ENCODE measurements around the gene AKR1C2. TPM values are rescaled to one million over a fixed set of nuclear protein-coding genes. Genes with fewer than 3 reads are reported as not detected.
A peak's percentile ranks its signal among the peaks of the same experiment; 100 is the strongest.
"Not testable (repeated sequence)": the region's sequence is repeated elsewhere in the genome, so short reads cannot be mapped to it uniquely, and the experiment has no call there.

AKR1C2 gene
- total RNA-seq, 1 experiment from 2014 or later: 1,997 TPM

GRCh38 chr10:4956955-4957645 lies 46.6 kb downstream of the AKR1C2 start:
- CTCF ChIA-PET; H3K27me3 ChIP-seq (ENCODE audit: insufficient read depth, low read depth); POLR2A ChIA-PET (ENCODE audit: unreplicated experiment); H3K79me2 ChIP-seq (ENCODE audit: low read depth); H3K36me3 ChIP-seq (ENCODE audit: low read depth); H4K20me1 ChIP-seq (ENCODE audit: insufficient read depth); H3K9me3 ChIP-seq (ENCODE audit: insufficient read depth, low read depth); H3K4me3 ChIP-seq; H3K9me2 ChIP-seq (ENCODE audit: insufficient read depth); H3F3A ChIP-seq (ENCODE audit: insufficient read depth, low read depth): not testable (repeated sequence)
- peak; percentile 46 to 69 for DNase-seq
- Histone ChIP-seq H3K27ac (peak overlapping the region; percentile 92), H3K4me2 (peak overlapping the region; percentile 61), H3K4me1 (replicated peaks; ENCODE audit: insufficient read depth) (peaks cover 15% of the 10 kb centered on the region), H2AFZ (0 out of 2 replicates have a peak overlapping the region, but pooled peaks have one; percentile 48)
- TSS peak; percentile 88 for BruUV-seq (replicated peaks)
- intact Hi-C loops (cut with micrococcal nuclease; ENCODE audit: unreplicated experiment): loop anchor here (1.0 kb wide), 1 partner anchor 10 kb away; no protein-coding TSS in a partner anchor

GRCh38 chr10:4956088-4956487 lies 47.6 kb downstream of the AKR1C2 start:
- CTCF ChIA-PET; H3K79me2 ChIP-seq (ENCODE audit: low read depth); DNase-seq; H3K9me3 ChIP-seq (ENCODE audit: insufficient read depth, low read depth); H3K9me2 ChIP-seq (ENCODE audit: insufficient read depth); H3K27me3 ChIP-seq (ENCODE audit: insufficient read depth, low read depth); H4K20me1 ChIP-seq (ENCODE audit: insufficient read depth); intact Hi-C loops (cut with micrococcal nuclease; ENCODE audit: unreplicated experiment); H3K4me3 ChIP-seq; POLR2A ChIA-PET (ENCODE audit: unreplicated experiment); H3F3A ChIP-seq (ENCODE audit: insufficient read depth, low read depth); H3K36me3 ChIP-seq (ENCODE audit: low read depth); H3K4me2 ChIP-seq; H2AFZ ChIP-seq: not testable (repeated sequence)
- BruUV-seq (replicated peaks): TSS peak; percentile 83
- H3K4me1 ChIP-seq (replicated peaks; ENCODE audit: insufficient read depth): peaks cover 15% of the 10 kb centered on the region
- peak overlapping the region; percentile 23; the same call in 1 of the 2 replicates for H3K27ac ChIP-seq

DNA sequence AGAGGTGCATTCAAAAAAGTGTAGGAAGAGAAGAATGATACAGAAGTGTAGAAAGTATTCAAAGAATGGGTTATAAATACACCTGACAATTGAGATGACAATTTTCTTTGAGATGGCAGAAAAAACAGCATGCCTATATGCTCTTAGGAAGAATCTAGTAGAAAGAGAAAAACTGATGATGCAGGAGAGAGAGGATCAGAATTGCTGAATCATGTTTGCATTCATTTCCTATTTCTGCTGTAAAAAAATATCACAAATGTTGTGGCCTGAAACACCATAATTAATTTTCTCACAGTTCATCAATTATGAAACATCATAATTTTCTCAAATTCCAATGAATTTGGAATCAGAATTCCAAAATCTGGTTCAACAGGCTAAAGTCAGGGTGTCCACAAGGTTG lies 50.3 kb downstream of the AKR1C2 start:
- Histone ChIP-seq H3K9me2 (ENCODE audit: insufficient read depth) (no peaks in the 10 kb centered on the region), H3K27me3 (ENCODE audit: insufficient read depth, low read depth) (no peaks in the 10 kb centered on the region), H3K36me3 (ENCODE audit: low read depth) (no peaks in the 10 kb centered on the region), H3K4me1 (replicated peaks; ENCODE audit: insufficient read depth) (peaks cover 21% of the 10 kb centered on the region), H3K9me3 (ENCODE audit: insufficient read depth, low read depth) (peaks cover 5% of the 10 kb centered on the region; the same call in 1 of the 2 replicates), H3K79me2 (ENCODE audit: low read depth) (no peaks in the 10 kb centered on the region), H3F3A (ENCODE audit: insufficient read depth, low read depth) (no peaks in the 10 kb centered on the region), H3K4me3 (no peak overlapping the region), H3K27ac (no peak overlapping the region), H2AFZ (no peak overlapping the region), H3K4me2 (no peak overlapping the region), H4K20me1 (ENCODE audit: insufficient read depth) (no peaks in the 10 kb centered on the region)
- no TSS peak for BruUV-seq (replicated peaks)
- intact Hi-C loops (cut with micrococcal nuclease; ENCODE audit: unreplicated experiment): no loop called here
- DNase-seq: no peak
- CTCF ChIA-PET: no interaction called here
- POLR2A ChIA-PET (ENCODE audit: unreplicated experiment): no interaction called here
- TF ChIP-seq, protein P1, sequence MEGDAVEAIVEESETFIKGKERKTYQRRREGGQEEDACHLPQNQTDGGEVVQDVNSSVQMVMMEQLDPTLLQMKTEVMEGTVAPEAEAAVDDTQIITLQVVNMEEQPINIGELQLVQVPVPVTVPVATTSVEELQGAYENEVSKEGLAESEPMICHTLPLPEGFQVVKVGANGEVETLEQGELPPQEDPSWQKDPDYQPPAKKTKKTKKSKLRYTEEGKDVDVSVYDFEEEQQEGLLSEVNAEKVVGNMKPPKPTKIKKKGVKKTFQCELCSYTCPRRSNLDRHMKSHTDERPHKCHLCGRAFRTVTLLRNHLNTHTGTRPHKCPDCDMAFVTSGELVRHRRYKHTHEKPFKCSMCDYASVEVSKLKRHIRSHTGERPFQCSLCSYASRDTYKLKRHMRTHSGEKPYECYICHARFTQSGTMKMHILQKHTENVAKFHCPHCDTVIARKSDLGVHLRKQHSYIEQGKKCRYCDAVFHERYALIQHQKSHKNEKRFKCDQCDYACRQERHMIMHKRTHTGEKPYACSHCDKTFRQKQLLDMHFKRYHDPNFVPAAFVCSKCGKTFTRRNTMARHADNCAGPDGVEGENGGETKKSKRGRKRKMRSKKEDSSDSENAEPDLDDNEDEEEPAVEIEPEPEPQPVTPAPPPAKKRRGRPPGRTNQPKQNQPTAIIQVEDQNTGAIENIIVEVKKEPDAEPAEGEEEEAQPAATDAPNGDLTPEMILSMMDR (conservative IDR thresholded peaks at IDR 0.05): no peak
- no peak for TF ChIP-seq EZH2 (IDR thresholded peaks at IDR 0.05; ENCODE audit: low read depth)

DNA sequence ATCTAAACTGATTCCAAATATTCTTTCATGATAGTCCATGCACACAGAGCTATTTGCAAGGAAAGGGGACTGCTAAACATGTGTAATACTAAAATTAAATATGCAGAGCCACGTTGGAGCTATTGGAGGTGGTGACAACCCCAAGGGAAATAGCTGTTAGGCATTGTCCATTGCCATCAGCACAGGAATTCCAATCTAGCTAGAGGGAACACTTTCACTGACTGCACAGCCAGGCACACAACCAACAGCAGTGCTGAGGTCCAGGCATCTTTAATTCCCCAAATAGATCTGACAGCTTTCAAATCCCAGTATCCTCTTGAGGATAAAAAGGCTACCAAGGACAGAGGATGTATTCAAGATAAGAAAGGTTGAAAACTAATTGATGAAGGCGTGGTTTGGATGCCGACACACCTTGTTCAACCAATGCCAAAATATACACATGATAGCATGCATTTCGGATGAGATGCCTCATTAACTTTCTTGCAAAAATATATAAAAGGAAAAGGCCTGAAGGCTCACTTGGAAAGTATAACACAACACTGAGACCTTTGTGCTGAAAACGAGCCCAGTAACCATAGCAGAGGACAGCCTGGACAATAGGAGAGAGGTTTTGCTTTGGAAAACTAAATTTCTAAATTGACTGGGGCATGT lies 52.0 kb downstream of the AKR1C2 start:
- H3K9me3 ChIP-seq (ENCODE audit: insufficient read depth, low read depth); H3K27me3 ChIP-seq (ENCODE audit: insufficient read depth, low read depth); H3K4me2 ChIP-seq; CTCF ChIA-PET; POLR2A ChIA-PET (ENCODE audit: unreplicated experiment); H3K79me2 ChIP-seq (ENCODE audit: low read depth); H3K9me2 ChIP-seq (ENCODE audit: insufficient read depth); intact Hi-C loops (cut with micrococcal nuclease; ENCODE audit: unreplicated experiment); BruUV-seq (replicated peaks); H2AFZ ChIP-seq; DNase-seq; H4K20me1 ChIP-seq (ENCODE audit: insufficient read depth); H3K27ac ChIP-seq; H3K36me3 ChIP-seq (ENCODE audit: low read depth); H3K4me3 ChIP-seq: not testable (repeated sequence)
- Histone ChIP-seq H3K4me1 (replicated peaks; ENCODE audit: insufficient read depth) (peaks cover 25% of the 10 kb centered on the region), H3F3A (ENCODE audit: insufficient read depth, low read depth) (peaks cover 13% of the 10 kb centered on the region; the same call in 1 of the 2 replicates)
